GM18511 (cell line): ENCODE results near the gene RPH3AL.
"Not testable (repeated sequence)": the region's sequence is repeated elsewhere in the genome, so short reads cannot be mapped to it uniquely, and the experiment has no call there.

Source experiments
- ATAC-seq: cut with Tn5 transposase; IDR thresholded peaks from one replicate; pipeline ENCODE4 v1.9.1; 2021; ENCODE audit warnings: mild to moderate bottlenecking, moderate library complexity; ENCODE audit not compliant: unreplicated experiment

RPH3AL gene

DNA sequence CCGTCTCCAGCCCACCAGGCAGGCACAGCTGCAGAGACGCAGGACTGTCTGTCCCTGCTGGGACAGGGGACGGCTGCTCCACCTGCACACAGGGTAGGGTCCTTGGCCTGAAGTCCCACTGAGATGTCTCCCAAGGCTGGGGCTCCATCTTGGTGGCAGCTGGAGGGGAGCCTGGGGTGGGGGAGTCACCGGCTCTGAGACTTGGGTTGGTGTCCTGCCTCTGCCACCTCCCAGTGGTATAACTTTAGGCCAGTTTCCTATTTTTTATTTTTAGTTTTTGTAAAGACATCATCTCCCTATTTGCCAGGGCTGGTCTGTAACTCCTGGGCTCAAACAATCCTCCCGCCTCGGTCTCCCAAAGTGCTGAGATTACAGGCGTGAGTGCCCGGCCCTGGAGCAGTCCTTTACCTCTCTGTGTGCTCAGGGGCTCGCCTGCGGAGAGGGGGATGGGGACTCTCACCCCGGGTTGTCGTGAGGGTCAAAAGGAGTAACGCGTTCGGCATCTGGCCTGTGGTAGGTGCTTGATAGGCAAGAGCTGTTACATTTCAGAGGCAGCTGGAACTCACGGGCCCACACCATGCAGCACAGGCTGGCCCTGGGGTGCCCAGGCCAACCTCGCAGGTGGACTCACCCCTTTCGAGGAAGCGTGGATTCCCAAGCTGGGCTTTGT lies 124.5 kb downstream of the RPH3AL start:
- no peak for ATAC-seq

GRCh38 chr17:227078-227945 lies 125.3 kb downstream of the RPH3AL start:
- no peak for ATAC-seq

GRCh38 chr17:226108-227077 lies 126.2 kb downstream of the RPH3AL start:
- no peak for ATAC-seq

- ATAC-seq, result no peak
Observed at GRCh38 chr17:225551-225950, 127.1 kb downstream of the RPH3AL start.

GRCh38 chr17:224576-224975 lies 128.0 kb downstream of the RPH3AL start:
- ATAC-seq, result not testable (repeated sequence)

- no peak for ATAC-seq
Observed at GRCh38 chr17:223723-224471, 128.7 kb downstream of the RPH3AL start.

DNA sequence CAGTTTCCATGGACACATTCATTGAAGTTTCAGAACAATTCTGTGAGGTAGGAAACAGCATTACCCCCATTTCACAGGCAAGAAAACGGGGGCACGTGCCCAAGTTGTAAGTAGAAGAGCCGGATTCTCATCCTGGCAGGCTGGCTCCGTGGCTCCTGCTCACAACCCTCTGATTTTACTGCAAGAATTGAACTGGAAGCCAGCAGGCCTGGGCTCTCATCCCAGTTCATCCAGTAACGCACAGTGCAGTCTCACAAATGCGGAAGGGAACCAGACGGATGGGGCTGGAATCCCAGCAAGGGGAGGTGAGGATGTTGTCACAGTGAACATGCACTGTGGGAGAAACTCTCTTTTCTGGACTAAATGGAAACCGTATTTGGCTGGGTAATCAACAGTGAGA lies 130.4 kb downstream of the RPH3AL start:
- no peak for ATAC-seq

DNA sequence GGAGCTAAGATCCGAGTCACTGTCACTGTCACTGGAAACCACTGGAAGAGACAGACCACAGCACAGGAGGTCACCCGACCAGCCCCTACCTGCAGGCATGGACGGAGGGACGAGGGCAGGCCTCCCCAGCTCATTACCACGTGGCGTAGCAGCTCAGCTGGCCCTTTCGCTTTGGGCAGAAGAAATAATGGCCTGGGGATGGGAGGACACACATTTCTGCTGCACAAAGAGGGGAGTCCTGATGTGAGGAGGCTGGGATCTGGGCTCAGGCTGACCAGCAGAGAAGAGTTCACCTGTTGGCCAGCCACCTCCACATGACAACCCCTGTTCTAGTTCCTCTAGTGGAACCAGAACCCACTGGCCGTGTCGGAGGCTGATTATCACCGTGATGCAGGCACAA lies 132.9 kb downstream of the RPH3AL start:
- no peak for ATAC-seq

GRCh38 chr17:218432-219110 lies 134.0 kb downstream of the RPH3AL start:
- no peak for ATAC-seq

GRCh38 chr17:216625-217024 lies 136.0 kb downstream of the RPH3AL start:
- ATAC-seq, result no peak

GRCh38 chr17:215563-216478 lies 136.8 kb downstream of the RPH3AL start:
- ATAC-seq, result not testable (repeated sequence)

DNA sequence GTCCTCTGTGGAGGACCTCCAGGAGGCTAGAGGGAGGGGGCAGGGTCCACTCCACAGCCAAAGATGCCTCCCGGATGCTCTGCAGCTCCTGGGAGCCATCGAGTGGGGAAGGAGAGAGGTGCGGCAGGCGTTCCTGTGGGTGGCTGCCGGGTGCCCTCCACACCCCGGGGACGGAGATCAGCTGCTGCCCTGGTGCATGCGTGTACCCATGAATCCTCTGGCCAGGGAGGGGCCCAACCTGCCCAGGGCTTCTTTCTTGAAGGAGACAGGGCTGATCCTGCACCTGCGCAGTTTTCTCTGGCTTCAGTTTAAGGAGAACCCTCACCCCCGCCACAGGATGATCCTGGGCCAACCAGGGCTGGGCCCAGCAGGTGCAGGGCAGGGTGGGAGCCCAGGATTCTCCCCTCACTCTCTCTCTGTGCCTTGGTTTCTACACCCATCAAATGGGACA lies 137.7 kb downstream of the RPH3AL start:
- ATAC-seq, result no peak

- ATAC-seq, result no peak
Observed at GRCh38 chr17:213286-214105, 139.1 kb downstream of the RPH3AL start.

- no peak for ATAC-seq
Observed at GRCh38 chr17:210402-210801, 142.2 kb downstream of the RPH3AL start.

DNA sequence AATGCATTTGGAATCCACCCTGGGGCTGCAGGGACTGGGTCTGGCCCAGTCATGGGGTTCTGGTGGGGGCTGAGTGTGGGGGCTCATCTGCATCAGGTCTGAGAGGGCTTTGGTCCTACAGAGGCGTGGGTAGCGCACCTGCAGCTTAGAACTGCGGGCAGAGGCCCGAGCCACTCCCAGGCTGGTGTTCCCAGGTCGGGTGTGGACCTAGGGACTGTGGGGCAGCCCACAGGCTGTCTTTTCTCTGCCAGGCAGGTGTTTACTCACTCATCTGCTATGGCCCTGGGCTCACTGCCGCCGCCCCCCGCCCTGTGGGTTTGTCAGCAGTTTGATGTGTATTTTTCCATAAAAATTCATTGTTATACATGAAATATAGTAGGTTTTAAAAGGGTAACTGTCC lies 144.2 kb downstream of the RPH3AL start:
- no peak for ATAC-seq

- no peak for ATAC-seq
Observed at GRCh38 chr17:207775-208174, 144.8 kb downstream of the RPH3AL start.

DNA sequence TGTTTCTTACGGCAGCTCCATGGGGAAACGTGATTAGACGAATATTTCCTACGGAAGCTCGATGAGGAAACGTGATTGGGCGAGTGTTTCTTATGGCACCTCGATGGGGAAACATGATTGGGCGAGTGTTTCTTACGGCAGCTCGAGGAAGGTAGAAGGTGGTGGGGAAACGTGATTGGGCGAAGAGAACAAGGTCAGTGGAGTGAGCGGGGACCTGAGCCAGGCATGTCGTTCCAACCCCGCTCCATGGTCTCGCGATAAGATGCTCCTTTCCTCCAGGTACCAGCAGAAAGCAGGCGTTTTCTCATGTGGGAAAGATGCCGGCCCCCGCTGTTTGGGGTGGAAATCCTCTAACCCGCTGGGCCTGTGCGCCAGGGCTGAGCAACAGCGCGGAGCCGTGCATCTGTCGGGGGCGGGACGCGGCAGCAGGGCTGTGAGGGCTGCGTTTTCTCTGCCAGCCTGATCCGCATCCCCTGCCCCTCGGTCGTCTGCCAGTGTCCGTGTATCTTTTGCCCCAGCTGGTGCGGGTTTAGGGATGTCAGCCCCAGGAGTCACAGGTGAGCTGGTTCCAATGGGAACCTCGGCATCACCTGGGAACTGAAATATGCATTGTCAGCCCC lies 145.6 kb downstream of the RPH3AL start:
- ATAC-seq, result no peak
